Esophagus muscularis mucosa (tissue), 4 donors: Measurements from ENCODE around the gene PDZRN3. TPM values are rescaled to one million over a fixed set of nuclear protein-coding genes. Genes with fewer than 3 reads are reported as not detected.

Experiments
- DNase-seq: peaks from one replicate; pipeline ENCODE4 v3.0.0-alpha.2; 2017; ENCODE audit errors: extremely low spot score
- H3K27ac ChIP-seq, 4 donors: fragments of 200-600 bp; sonication (generic); replicated peaks in 1 of 4; 1 replicate in 3 of 4; 2 replicates in 1 of 4; pipeline ENCODE4 v1.5.1; 2016 to 2019; ENCODE audit warnings: mild to moderate bottlenecking in 1 of 4
- H3K27me3 ChIP-seq, 4 donors: fragments of 200-600 bp; sonication (generic); one replicate each; pipeline versions ENCODE4 v1.5.1 to v1.6.0; 2016 to 2019
- H3K36me3 ChIP-seq, 4 donors: fragments of 200-600 bp; sonication (generic); one replicate each; pipeline ENCODE4 v1.5.1; 2016 to 2019
- H3K4me1 ChIP-seq, 4 donors: fragments of 200-600 bp; sonication (generic); one replicate each; pipeline ENCODE4 v1.5.1; 2016 to 2019
- H3K4me3 ChIP-seq, 4 donors: fragments of 200-600 bp; sonication (generic); 1 replicate in 2 of 4; 2 replicates in 2 of 4; pipeline ENCODE4 v1.5.1; 2016 to 2019; ENCODE audit warnings: mild to moderate bottlenecking in 4 of 4, moderate library complexity in 1 of 4
- H3K9me3 ChIP-seq, 4 donors: fragments of 200-600 bp; sonication (generic); 1 replicate in 3 of 4; 2 replicates in 1 of 4; pipeline ENCODE4 v1.5.1; 2016 to 2019
- EP300 ChIP-seq: sonication (generic); formaldehyde crosslinking; IDR thresholded peaks from one replicate; pipeline ENCODE4 v1.6.1; 2017; ENCODE audit warnings: antibody characterized with exemption
- POLR2A ChIP-seq: fragments of 450-650 bp; IDR thresholded peaks from one replicate; pipeline ENCODE4 v1.6.1; 2017; ENCODE audit warnings: antibody characterized with exemption, moderate library complexity, mild to moderate bottlenecking, low read depth
- POLR2AphosphoS5 ChIP-seq, 2 donors: sonication (generic); formaldehyde crosslinking; IDR thresholded peaks; one replicate each; pipeline ENCODE4 v1.6.1; 2017; ENCODE audit warnings: antibody characterized with exemption in 2 of 2
- WGBS: methylation state at CpG from one replicate; pipeline ENCODE4 v1.1.5; 2018; 5-methylcytosine and 5-hydroxymethylcytosine counted together
- intact Hi-C: fragments of 100-400 bp; cut with DNase I; formaldehyde crosslinking; loops from one replicate; pipeline ENCODE4 v1.15.1; 2023
- total RNA-seq, 4 donors: library from RNA; depleted of rRNA; stranded (reverse); fragments of >200 nt; gene quantifications; one replicate each; pipeline versions ENCODE4 v1.1.0 to v1.2.1, GENCODE V29; 2016
- TF ChIP-seq, protein P1 (sequence below), 3 experiments: fragments of 200-600 bp in 2 of 3; fragments of 450-650 bp in 1 of 3; sonication (generic) in 2 of 3; IDR thresholded peaks; one replicate each; pipeline ENCODE4 v1.5.1; 2017 to 2019; ENCODE audit warnings: antibody characterized with exemption in 3 of 3, mild to moderate bottlenecking in 2 of 3, moderate library complexity in 1 of 3

Gene PDZRN3
- total RNA-seq, 4 donors from 2014 or later: 149 to 314 (median 220) TPM

GRCh38 chr3:73475175-73475574, 149.6 kb downstream of the PDZRN3 start:
- TF ChIP-seq POLR2A (no peak), POLR2AphosphoS5 (IDR thresholded peaks at IDR 0.05) (no peak), EP300 (no peak)
- TF ChIP-seq, protein P1, sequence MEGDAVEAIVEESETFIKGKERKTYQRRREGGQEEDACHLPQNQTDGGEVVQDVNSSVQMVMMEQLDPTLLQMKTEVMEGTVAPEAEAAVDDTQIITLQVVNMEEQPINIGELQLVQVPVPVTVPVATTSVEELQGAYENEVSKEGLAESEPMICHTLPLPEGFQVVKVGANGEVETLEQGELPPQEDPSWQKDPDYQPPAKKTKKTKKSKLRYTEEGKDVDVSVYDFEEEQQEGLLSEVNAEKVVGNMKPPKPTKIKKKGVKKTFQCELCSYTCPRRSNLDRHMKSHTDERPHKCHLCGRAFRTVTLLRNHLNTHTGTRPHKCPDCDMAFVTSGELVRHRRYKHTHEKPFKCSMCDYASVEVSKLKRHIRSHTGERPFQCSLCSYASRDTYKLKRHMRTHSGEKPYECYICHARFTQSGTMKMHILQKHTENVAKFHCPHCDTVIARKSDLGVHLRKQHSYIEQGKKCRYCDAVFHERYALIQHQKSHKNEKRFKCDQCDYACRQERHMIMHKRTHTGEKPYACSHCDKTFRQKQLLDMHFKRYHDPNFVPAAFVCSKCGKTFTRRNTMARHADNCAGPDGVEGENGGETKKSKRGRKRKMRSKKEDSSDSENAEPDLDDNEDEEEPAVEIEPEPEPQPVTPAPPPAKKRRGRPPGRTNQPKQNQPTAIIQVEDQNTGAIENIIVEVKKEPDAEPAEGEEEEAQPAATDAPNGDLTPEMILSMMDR (IDR thresholded peaks at IDR 0.05): no peak
- 87% methylated on average over 4 of the region's 4 CpGs for WGBS
- H3K27me3 ChIP-seq: no peaks in the 10 kb centered on the region
- H3K4me1 ChIP-seq: peaks cover 37 to 67% (median 53%) of the 10 kb centered on the region in 4 donors
- intact Hi-C loops: no loop called here
- no peaks in the 10 kb centered on the region for H3K36me3 ChIP-seq
- DNase-seq: no peak
- no peak overlapping the region for H3K27ac ChIP-seq
- no peaks in the 10 kb centered on the region for H3K9me3 ChIP-seq
- no peak overlapping the region for H3K4me3 ChIP-seq

DNA sequence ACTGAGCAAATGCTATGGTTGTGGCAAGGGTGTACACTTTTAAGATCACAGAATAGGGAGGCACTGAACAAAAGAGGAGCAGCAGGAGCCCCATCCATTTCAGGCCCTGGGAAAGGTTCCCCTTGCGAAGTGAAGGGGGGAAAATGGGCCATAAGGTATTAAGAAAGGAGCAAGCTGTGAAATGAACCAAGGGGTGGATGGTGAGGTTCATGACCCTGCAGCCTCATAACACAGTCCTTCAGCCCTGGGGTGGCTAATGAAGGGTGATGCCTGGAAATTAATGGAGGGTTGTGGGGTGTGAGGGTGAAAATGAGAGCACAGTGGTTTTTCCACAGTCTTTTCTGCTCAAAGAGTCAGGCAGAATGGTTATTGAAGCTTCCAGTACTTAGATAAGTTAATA, 150.1 kb downstream of the PDZRN3 start:
- peak; percentile 66 for DNase-seq
- no peaks in the 10 kb centered on the region for H3K36me3 ChIP-seq
- no peak for TF ChIP-seq POLR2AphosphoS5 (IDR thresholded peaks at IDR 0.05)
- TF ChIP-seq, protein P1 (IDR thresholded peaks at IDR 0.05): no peak
- TF ChIP-seq EP300: no peak
- TF ChIP-seq POLR2A: no peak
- intact Hi-C loops: no loop called here
- H3K27ac ChIP-seq: no peak overlapping the region
- H3K9me3 ChIP-seq: no peaks in the 10 kb centered on the region
- no peak overlapping the region for H3K4me3 ChIP-seq
- peaks cover 34 to 62% (median 47%) of the 10 kb centered on the region in 4 donors for H3K4me1 ChIP-seq
- WGBS: 94% methylated on average over 1 of the region's 1 CpG
- no peaks in the 10 kb centered on the region for H3K27me3 ChIP-seq

DNA sequence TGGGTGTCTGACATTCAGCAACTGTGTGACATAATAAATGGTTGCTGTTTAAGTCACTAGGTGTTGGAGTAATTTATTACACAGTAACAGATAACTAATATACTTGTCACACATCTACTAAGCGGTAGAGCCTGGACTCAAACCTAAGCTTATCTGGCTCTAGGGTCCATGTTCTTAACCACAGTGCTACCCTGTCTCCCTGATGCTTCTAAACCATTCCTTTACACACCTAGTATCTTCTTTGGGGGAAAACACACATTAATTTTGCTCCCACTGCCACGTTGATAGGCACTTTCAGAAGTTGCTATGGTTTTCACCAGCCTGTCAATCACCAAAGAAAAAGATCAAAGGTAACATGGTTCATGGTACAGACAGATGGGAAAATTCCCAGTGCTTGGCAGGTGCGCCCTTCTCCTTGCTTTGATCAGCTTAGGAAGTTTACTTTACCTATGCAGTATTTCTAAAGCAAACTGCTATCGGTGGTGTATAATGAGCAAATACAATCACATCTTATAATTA, 150.8 kb downstream of the PDZRN3 start:
- Histone ChIP-seq H3K4me3 (no peak overlapping the region), H3K9me3 (no peaks in the 10 kb centered on the region), H3K27me3 (no peaks in the 10 kb centered on the region), H3K27ac (no peak overlapping the region), H3K36me3 (no peaks in the 10 kb centered on the region), H3K4me1 (peaks cover 33 to 55% (median 42%) of the 10 kb centered on the region in 4 donors)
- TF ChIP-seq, protein P1 (IDR thresholded peaks at IDR 0.05): no peak
- TF ChIP-seq EP300 (no peak), POLR2AphosphoS5 (IDR thresholded peaks at IDR 0.05) (no peak), POLR2A (no peak)
- 85% methylated on average over 4 of the region's 4 CpGs for WGBS
- intact Hi-C loops: no loop called here
- DNase-seq: no peak

GRCh38 chr3:73473181-73473897, 151.4 kb downstream of the PDZRN3 start:
- WGBS: 66% methylated on average over 5 of the region's 5 CpGs
- Histone ChIP-seq H3K4me1 (peaks cover 33 to 55% (median 42%) of the 10 kb centered on the region in 4 donors), H3K27me3 (no peaks in the 10 kb centered on the region), H3K27ac (no peak overlapping the region), H3K9me3 (no peaks in the 10 kb centered on the region), H3K36me3 (no peaks in the 10 kb centered on the region), H3K4me3 (no peak overlapping the region)
- TF ChIP-seq, protein P1 (IDR thresholded peaks at IDR 0.05): no peak
- TF ChIP-seq EP300: no peak
- no peak for DNase-seq
- intact Hi-C loops: no loop called here
